ENCODE measurements around the gene NOS1AP. TPM values are rescaled to one million over a fixed set of nuclear protein-coding genes. Genes with fewer than 3 reads are reported as not detected.
A peak's percentile ranks its signal among the peaks of the same experiment; 100 is the strongest.

NOS1AP gene
- total and polyA plus RNA-seq, 9 of the 15 experiments (the other 6 are each of a cell fraction or from before 2014, with no cell fraction given), result 0.07 to 1.5 (median 0.22) TPM

GRCh38 chr1:162302306-162303003, 233.0 kb downstream of the NOS1AP start:
- H3K9me1 ChIP-seq (ENCODE audit: control insufficient read depth, insufficient read depth, low read length), result no peaks in the 10 kb centered on the region
- no peak overlapping the region for H3K4me3 ChIP-seq
- FAIRE-seq (no peak), ATAC-seq (no peak), DNase-seq (ENCODE audit: extremely low read depth in 1 of 4, low spot score in 3 of 4) (no peak)
- intact Hi-C loops (cut with micrococcal nuclease) (no loop called here), in situ Hi-C loops (cut with MboI) (no loop called here)
- peaks cover 6 to 12% of the 10 kb centered on the region in 2 experiments; a peak in 3 of 5 replicates for H3K27me3 ChIP-seq (ENCODE audit: control insufficient read depth in 2 of 2, insufficient read depth in 2 of 2, low read length in 2 of 2)
- H3K79me2 ChIP-seq (ENCODE audit: control insufficient read depth, insufficient read depth, low read length), result no peaks in the 10 kb centered on the region
- no peaks in the 10 kb centered on the region for H4K20me1 ChIP-seq (replicated peaks; ENCODE audit: control insufficient read depth, insufficient read depth, low read length)
- H3K4me1 ChIP-seq (replicated peaks in 1 of 2; ENCODE audit: control insufficient read depth in 2 of 2, insufficient read depth in 2 of 2, low read length in 2 of 2), result no peaks in the 10 kb centered on the region
- CTCF ChIA-PET (ENCODE audit: low intra/inter-chr PET ratio), result no interaction called here
- no peaks in the 10 kb centered on the region for H3K9me3 ChIP-seq (replicated peaks; ENCODE audit: control insufficient read depth, insufficient read depth, low read depth, low read length)
- H3K4me2 ChIP-seq (ENCODE audit: insufficient read depth, low read length), result no peak overlapping the region
- WGBS (ENCODE audit: insufficient coverage, low coverage, missing lambda C conversion rate), result 3% methylated on average over 3 of the region's 3 CpGs
- BruUV-seq (replicated peaks), result no TSS peak
- H3K36me3 ChIP-seq (ENCODE audit: control insufficient read depth, insufficient read depth, low read length), result no peaks in the 10 kb centered on the region
- H3K9ac ChIP-seq (ENCODE audit: insufficient read depth in 1 of 2, low read depth in 2 of 2, low read length in 2 of 2), result no peak overlapping the region
- peak; percentile 70; the same call in 1 of the 2 replicates for TF ChIP-seq MAFK (IDR thresholded peaks at IDR 0.05; ENCODE audit: low read length)
- peak; percentile 90 for TF ChIP-seq MAFG (tag; conservative IDR thresholded peaks at IDR 0.05)
- no peak for TF ChIP-seq E2F3 (CRISPR knock-in tag; IDR thresholded peaks at IDR 0.05)
- peak; percentile 94 for TF ChIP-seq ZNF316 (IDR thresholded peaks at IDR 0.05)
- TF ChIP-seq HBP1 (CRISPR knock-in tag; IDR thresholded peaks at IDR 0.05), result no peak
- peak; percentile 92 for TF ChIP-seq C11orf30 (IDR thresholded peaks at IDR 0.05; ENCODE audit: low read depth)
- TF ChIP-seq MAFF (IDR thresholded peaks at IDR 0.05; ENCODE audit: low read length), result peak; percentile 79; the same call in 1 of the 2 replicates
- H3K27ac ChIP-seq (ENCODE audit: extremely low read depth, low read depth, low read length), result no peak overlapping the region
- POLR2A ChIA-PET, result no interaction called here
- no peak overlapping the region for H2AFZ ChIP-seq (ENCODE audit: low read depth, low read length)
